K562 (cell line): ENCODE measurements around the gene CSKMT. TPM values are rescaled to one million over a fixed set of nuclear protein-coding genes. Genes with fewer than 3 reads are reported as not detected.

Experiments used
- AFF1 ChIP-seq, 2 experiments: fragments of 450-650 bp; IDR thresholded peaks; 2 replicates each; pipeline ENCODE4 v1.6.1; 2018; ENCODE audit warnings: mild to moderate bottlenecking in 2 of 2, low read depth in 1 of 2; ENCODE audit not compliant: partially characterized antibody in 2 of 2
- ARID4B ChIP-seq: sonication (generic); formaldehyde crosslinking; IDR thresholded peaks from 2 replicates; pipeline ENCODE4 v1.8.0; 2022; ENCODE audit warnings: mild to moderate bottlenecking, missing genetic modification reagents
- CHCHD3 ChIP-seq: fragments of 250-450 bp; sonication (Bioruptor Pico); IDR thresholded peaks from 2 replicates; pipeline ENCODE4 v2.1.2; 2022; ENCODE audit warnings: mild to moderate bottlenecking
- CHD2 ChIP-seq: IDR thresholded peaks from 2 replicates; pipeline ENCODE4 v1.6.1; 2011; ENCODE audit warnings: low read depth, low read length
- HDAC1 ChIP-seq, 2 experiments: fragments of 450-650 bp; IDR thresholded peaks; 2 replicates each; pipeline ENCODE4 v1.6.1; 2016 to 2017; ENCODE audit warnings: inconsistent platforms in 1 of 2, mild to moderate bottlenecking in 1 of 2, moderate library complexity in 1 of 2
- HMGXB4 ChIP-seq: sonication (generic); formaldehyde crosslinking; IDR thresholded peaks from 2 replicates; pipeline ENCODE4 v1.8.1; 2023; ENCODE audit warnings: mild to moderate bottlenecking, missing genetic modification reagents
- KAT7 ChIP-seq: sonication (generic); formaldehyde crosslinking; IDR thresholded peaks from 2 replicates; pipeline ENCODE4 v1.8.0; 2022; ENCODE audit warnings: missing genetic modification reagents, mild to moderate bottlenecking, borderline replicate concordance
- LCOR ChIP-seq: sonication (generic); formaldehyde crosslinking; IDR thresholded peaks from 2 replicates; pipeline ENCODE4 v1.8.0; 2022; ENCODE audit warnings: mild to moderate bottlenecking, missing genetic modification reagents
- MEF2D ChIP-seq: conservative IDR thresholded peaks from 2 replicates; pipeline ENCODE4 v1.6.1; 2016; ENCODE audit warnings: low read depth, missing genetic modification characterization, missing compliant biosample characterization
- POLR2AphosphoS5 ChIP-seq: IDR thresholded peaks from 2 replicates; pipeline ENCODE4 v1.6.1; 2011; ENCODE audit warnings: mild to moderate bottlenecking, low read depth, low read length, moderate library complexity; ENCODE audit not compliant: control insufficient read depth, insufficient read depth
- RBFOX2 ChIP-seq: fragments of 200-400 bp; formaldehyde crosslinking; IDR thresholded peaks from 2 replicates; pipeline ENCODE4 v1.6.1; 2017; ENCODE audit warnings: low read depth, mild to moderate bottlenecking, low read length, moderate library complexity
- SMC3 ChIP-seq: conservative IDR thresholded peaks from 2 replicates; pipeline ENCODE4 v1.6.1; 2011; ENCODE audit warnings: low read depth, low read length, improper control_type of control experiment; ENCODE audit not compliant: insufficient read depth
- TBL1XR1 ChIP-seq, 2 experiments: IDR thresholded peaks; 2 replicates each; pipeline ENCODE4 v1.6.1; 2012; ENCODE audit warnings: improper control_type of control experiment in 2 of 2, low read length in 2 of 2, mild to moderate bottlenecking in 1 of 2
- ZNF263 ChIP-seq: sonication (generic); formaldehyde crosslinking; IDR thresholded peaks from 2 replicates; pipeline ENCODE4 v1.8.0; 2022; ENCODE audit warnings: mild to moderate bottlenecking, missing genetic modification reagents, borderline replicate concordance
- ZNF699 ChIP-seq: fragments of 250-450 bp; sonication (Bioruptor Pico); IDR thresholded peaks from 2 replicates; pipeline ENCODE4 v1.8.0; 2021; ENCODE audit warnings: mild to moderate bottlenecking, moderate library complexity; ENCODE audit not compliant: insufficient replicate concordance
- polyA plus RNA-seq, 8 experiments: library from polyadenylated mRNA; depleted of rRNA in 4 of 8; stranded (reverse) in 5 of 8; unstranded in 3 of 8; fragments of >200 nt; fragmentation: Nextera tagmentation in 2 of 8; fragmentation: Illumina TruSeq in 1 of 8; extraction: Ambion mirVana in 2 of 8; extraction: Trizol in 1 of 8; gene quantifications; 2 replicates each; pipeline versions ENCODE4 v1.2.1 to v1.2.3, GENCODE V29; 2011 to 2014; ENCODE audit warnings: inconsistent platforms in 1 of 8, missing spikeins in 1 of 8
- total RNA-seq, 7 experiments: library from RNA; depleted of rRNA in 6 of 7; stranded (reverse); fragments of >200 nt in 6 of 7; fragmentation: Illumina TruSeq in 2 of 7; extraction: Trizol in 2 of 7; gene quantifications; 2 replicates each; pipeline versions ENCODE4 v1.2.1 to v1.2.3, GENCODE V29; 2011 to 2021; ENCODE audit warnings: low replicate concordance in 1 of 7

CSKMT gene
- total and polyA plus RNA-seq, 9 of the 15 experiments (the other 6 are each of a cell fraction or from before 2014, with no cell fraction given) = 10.3 to 108 (median 27.2) TPM

- TF ChIP-seq AFF1 (IDR thresholded peaks at IDR 0.05; ENCODE audit: low read depth in 1 of 2, partially characterized antibody in 2 of 2) = peak; percentile 26 to 53
- TF ChIP-seq HMGXB4 (CRISPR knock-in tag) = peak; percentile 13; the same call in 1 of the 2 replicates
- peak; percentile 87; the same call in 1 of the 2 replicates for TF ChIP-seq KAT7 (CRISPR knock-in tag)
- 0 out of 2 replicates have a peak, but pooled peaks have one; percentile 19 for TF ChIP-seq MEF2D (tag)
- peak; percentile 40; the same call in 1 of the 2 replicates for TF ChIP-seq LCOR (CRISPR knock-in tag)
- 0 out of 4 replicates have a peak, but pooled peaks of 1 of the 2 experiments have one; percentile 13 for TF ChIP-seq TBL1XR1 (IDR thresholded peaks at IDR 0.05; ENCODE audit: low read length in 2 of 2)
- TF ChIP-seq ZNF263 (CRISPR knock-in tag) = 0 out of 2 replicates have a peak, but pooled peaks have one; percentile 5
- peak; percentile 50; the same call in 1 of the 2 replicates for TF ChIP-seq POLR2AphosphoS5
- TF ChIP-seq SMC3 = no peak
- peak; percentile 25; the same call in 1 of the 2 replicates for TF ChIP-seq CHD2
- peak; percentile 84; the same call in 1 of the 2 replicates for TF ChIP-seq RBFOX2
- TF ChIP-seq HDAC1 (IDR thresholded peaks at IDR 0.05) = peak in 1 of 2 experiments; percentile 2; a peak in 1 of 4 replicates
- TF ChIP-seq ARID4B (CRISPR knock-in tag) = 0 out of 2 replicates have a peak, but pooled peaks have one; percentile 24
- no peak for TF ChIP-seq CHCHD3
- no peak for TF ChIP-seq ZNF699 (CRISPR knock-in tag)
Measured at GRCh38 chr11:62665599-62666258, 617 bp downstream of the CSKMT start (continued).
